Coronary artery (tissue), 2 donors: ENCODE results near the gene LRRC3B.

Experiments
- DNase-seq: peaks from one replicate; pipeline ENCODE4 v3.0.0-alpha.2; 2017; ENCODE audit warnings: low spot score
- H3K27ac ChIP-seq, 2 donors: fragments of 200-600 bp; sonication (generic); one replicate each; pipeline ENCODE4 v1.5.1; 2016 to 2019
- H3K4me3 ChIP-seq: fragments of 200-600 bp; sonication (generic); 2 replicates; pipeline ENCODE4 v1.5.1; 2016; ENCODE audit warnings: mild to moderate bottlenecking, moderate library complexity
- CTCF ChIP-seq: fragments of 200-600 bp; sonication (generic); IDR thresholded peaks from one replicate; pipeline ENCODE4 v1.5.1; 2019; ENCODE audit warnings: antibody characterized with exemption

The LRRC3B gene

GRCh38 chr3:26622621-26623418, at the start of gene LRRC3B:
Gene LRRC3B (plus strand): TSS chr3:26622772. CDS start chr3:26709673, 86,901 bp downstream.
- no peak within 1 kb of the TSS for H3K27ac ChIP-seq
- no peak for TF ChIP-seq CTCF
- no peak for DNase-seq
- H3K4me3 ChIP-seq = peak within 1 kb of the TSS; percentile 62

- Histone ChIP-seq H3K27ac (no peak overlapping the region), H3K4me3 (no peak overlapping the region)
- no peak for DNase-seq
- TF ChIP-seq CTCF = no peak
These were observed 47.8 kb upstream of the LRRC3B start for GRCh38 chr3:26574766-26575165.

GRCh38 chr3:26579116-26579515, 43.5 kb upstream of the LRRC3B start:
- no peak overlapping the region for H3K27ac ChIP-seq
- no peak overlapping the region for H3K4me3 ChIP-seq
- no peak for DNase-seq
- no peak for TF ChIP-seq CTCF

GRCh38 chr3:26587571-26587970, 35.0 kb upstream of the LRRC3B start:
- Histone ChIP-seq H3K27ac (no peak overlapping the region), H3K4me3 (no peak overlapping the region)
- TF ChIP-seq CTCF = no peak
- DNase-seq = no peak

- no peak for DNase-seq
- no peak for TF ChIP-seq CTCF
- H3K4me3 ChIP-seq = no peak overlapping the region
- no peak overlapping the region for H3K27ac ChIP-seq
These were observed 33.6 kb upstream of the LRRC3B start for GRCh38 chr3:26588931-26589330.

- Histone ChIP-seq H3K4me3 (no peak overlapping the region), H3K27ac (no peak overlapping the region)
- no peak for DNase-seq
- no peak for TF ChIP-seq CTCF
These were observed 32.9 kb upstream of the LRRC3B start for GRCh38 chr3:26589678-26590077.

- H3K4me3 ChIP-seq = no peak overlapping the region
- no peak for DNase-seq
- no peak for TF ChIP-seq CTCF
- H3K27ac ChIP-seq = no peak overlapping the region
These were observed 31.6 kb upstream of the LRRC3B start for GRCh38 chr3:26590919-26591484.
